Measurements from ENCODE around the gene MAGI1.

Gene MAGI1

DNA sequence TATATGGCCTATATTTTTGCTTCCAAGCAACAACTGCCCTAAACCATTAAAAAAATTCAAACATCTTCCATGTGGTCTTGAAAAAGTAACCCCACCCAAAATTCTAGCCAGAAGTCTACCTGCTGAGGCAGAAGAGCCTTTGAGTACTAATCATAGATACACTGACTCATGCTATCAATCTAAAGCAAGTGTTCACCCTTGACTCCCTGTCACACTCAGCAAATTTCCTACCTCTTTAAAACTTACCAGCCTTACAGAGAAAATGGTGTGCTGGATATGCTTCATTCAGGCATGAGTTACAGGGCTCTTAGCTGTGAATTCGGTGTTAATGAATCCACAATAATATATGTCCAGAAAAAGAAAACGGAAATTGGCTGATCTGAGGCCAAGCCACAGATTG is 373.8 kb downstream of the MAGI1 start:
- DNase-seq (ENCODE audit: low spot score) = no peak

DNA sequence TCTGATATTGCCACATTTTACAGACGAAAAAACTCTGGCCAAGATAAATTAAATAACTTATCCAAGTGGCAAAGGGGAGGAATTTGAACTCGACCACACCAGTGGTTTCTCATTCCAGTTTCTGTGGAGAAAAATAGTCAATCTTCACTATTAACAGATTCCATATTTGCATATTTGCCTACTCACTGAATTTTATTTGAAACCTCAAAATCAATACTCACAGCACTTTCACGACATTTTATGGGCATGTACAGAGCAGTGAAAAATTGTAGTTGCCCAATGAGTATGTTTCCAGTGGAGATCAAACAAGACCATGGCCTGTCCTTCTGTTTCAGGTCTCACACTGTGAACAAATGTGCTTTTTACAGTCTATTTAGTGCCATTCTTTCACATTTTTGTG is 374.3 kb downstream of the MAGI1 start:
- no peak for DNase-seq (ENCODE audit: low spot score)

DNA sequence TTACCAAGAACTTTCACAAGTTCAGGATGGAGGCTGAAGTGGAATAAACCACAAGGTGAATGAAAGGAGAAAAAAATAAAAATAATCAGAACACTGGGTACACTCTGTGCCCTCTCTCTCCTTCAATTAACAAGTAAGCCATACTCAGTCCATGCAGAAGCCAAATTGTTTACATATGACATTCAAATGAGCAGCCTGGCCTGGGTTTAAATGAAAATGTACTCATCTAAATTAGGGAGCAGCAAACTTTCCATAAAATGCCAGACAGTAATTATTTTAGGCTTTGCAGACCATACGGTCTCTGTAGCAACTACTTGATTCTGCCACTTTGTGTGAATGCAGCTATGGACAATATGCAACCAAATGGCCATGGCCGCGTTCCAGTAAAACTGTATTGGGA is 376.6 kb downstream of the MAGI1 start:
- DNase-seq (ENCODE audit: low spot score) = no peak

DNA sequence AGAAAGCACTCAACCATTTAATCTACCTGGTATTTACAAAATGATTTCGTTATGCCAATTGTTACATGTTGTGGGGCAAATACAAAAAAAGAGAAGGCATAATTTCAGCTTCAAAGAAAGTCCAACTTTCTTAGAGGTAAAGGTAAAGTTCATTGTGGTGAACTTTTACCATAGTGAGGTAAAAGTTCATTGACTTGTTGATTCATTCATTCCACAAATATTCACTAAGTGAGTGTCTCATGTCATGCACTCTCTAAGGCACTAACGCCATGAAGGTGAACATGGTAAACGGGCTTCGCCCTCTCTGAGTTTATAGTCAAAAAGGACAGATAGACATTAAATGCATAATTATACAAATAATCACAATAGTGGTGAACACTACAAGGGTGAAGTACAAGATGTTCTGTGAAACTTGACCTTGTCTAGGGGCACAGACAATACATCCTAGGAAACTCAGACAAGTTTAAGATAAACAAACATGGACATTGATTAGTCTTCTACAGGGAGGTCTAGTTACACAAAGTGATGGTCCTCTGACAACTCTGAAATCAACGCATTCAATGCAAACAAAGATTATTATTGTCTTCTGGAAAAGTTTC is 378.6 kb downstream of the MAGI1 start:
- DNase-seq (ENCODE audit: low spot score) = no peak

DNA sequence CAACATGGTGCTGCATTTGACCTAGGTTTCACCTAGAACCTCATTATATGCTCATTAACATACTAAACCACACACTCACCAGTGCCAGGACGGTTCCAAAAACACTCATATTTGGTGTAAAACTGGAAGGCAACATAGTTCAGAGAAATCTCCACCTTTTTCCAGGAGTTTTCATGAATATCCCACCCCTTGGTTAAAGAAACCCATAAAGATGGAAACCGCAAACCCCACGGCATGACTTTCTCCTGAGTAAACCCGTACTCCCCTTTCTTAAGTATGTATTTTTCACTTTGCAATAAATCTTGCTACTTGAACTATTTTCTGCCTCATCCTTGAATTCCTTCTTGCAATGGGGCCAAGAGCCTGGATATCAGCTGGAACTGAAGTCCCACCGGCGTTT is 379.3 kb downstream of the MAGI1 start:
- no peak for DNase-seq (ENCODE audit: low spot score)

DNA sequence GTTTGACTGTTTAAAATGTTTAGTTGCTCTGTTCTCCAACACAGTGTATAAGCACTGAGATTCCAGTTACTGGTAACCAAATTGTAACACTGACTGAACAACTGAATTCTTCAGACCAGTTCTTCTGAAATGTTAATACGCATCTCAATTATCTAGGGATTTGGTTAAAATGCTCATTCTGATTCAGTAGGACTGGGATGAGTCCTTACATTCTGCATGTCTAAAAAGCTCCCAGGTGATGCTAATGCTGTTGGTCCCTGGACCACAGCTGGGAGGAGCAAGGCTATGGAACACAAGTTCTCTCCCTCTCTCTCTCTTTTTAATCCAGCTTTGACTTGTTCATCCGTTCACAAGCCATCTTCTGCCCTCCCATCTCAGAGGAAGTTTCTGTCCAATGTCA is 380.3 kb downstream of the MAGI1 start:
- DNase-seq (ENCODE audit: low spot score) = no peak

DNA sequence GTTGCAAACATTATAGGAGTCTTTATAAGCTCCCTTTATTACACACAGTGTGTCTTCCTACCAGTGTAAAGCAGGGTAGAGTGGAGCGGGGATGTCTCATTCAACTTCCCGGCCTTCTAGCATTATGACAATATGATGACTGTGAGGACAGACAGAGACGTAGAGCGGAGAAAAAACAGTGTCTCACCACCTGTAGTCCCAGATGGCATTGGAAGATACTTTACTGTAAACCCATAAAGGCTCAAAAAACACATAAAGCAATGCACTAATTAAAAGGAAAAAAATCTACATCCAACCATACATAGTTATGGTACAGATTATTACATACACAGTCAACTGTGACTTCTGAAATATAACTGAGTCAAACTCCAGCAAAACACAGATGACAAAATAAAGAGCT is 383.7 kb downstream of the MAGI1 start:
- DNase-seq (ENCODE audit: low spot score) = no peak

DNA sequence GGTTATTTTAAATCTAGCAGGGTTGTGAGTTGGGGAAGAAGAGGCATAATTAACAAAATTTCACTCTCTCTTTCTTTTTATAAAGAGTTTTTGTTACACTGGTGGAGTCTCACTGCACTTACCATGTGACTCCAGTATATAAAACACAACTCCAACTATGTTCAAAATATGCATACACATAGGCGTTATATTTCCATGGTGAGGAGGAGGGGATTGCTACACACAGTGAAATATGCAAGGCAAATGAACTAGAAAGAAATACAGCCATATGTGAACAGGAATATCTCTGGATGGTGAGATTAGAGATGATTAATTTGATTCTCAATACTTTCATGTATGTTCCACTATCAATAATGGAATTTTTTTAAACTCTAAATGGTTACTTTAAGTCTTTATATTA is 385.0 kb downstream of the MAGI1 start:
- DNase-seq (ENCODE audit: low spot score) = no peak

DNA sequence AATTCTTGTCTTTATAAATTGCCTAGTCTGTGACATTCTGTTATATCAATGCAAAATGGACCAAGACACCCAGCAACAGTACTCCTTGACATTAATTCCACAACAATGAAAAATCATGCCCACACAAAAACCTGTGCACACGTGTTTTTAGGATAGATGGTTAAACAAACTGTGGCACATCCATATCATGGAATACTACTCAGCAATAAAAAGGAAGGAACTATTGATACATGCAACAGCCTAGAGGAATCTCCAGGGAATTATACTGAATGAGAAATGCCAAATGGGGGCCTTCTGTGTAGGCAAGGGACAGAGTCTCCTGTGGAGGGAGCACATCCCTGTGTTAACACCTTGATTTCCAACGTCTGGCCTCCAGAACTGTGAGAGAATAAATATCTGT is 388.5 kb downstream of the MAGI1 start:
- DNase-seq (ENCODE audit: low spot score) = no peak

DNA sequence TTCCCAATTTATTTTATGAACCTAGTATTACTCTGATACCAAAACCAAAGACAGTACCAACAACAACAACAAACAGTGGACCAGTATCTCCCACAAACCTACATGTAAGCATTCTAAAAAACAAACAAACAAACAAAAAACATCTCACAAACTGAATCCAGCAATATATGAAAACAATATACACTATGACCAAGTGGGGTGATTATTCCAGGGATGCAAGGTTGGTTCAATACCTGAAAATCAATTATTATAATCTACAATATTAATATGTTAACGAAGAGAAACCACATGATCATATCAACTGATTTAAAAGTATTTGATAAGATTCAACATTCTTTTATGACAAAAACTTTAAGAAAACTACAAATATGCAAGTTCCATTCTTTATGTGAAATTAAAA is 391.3 kb downstream of the MAGI1 start:
- DNase-seq (ENCODE audit: low spot score) = no peak

DNA sequence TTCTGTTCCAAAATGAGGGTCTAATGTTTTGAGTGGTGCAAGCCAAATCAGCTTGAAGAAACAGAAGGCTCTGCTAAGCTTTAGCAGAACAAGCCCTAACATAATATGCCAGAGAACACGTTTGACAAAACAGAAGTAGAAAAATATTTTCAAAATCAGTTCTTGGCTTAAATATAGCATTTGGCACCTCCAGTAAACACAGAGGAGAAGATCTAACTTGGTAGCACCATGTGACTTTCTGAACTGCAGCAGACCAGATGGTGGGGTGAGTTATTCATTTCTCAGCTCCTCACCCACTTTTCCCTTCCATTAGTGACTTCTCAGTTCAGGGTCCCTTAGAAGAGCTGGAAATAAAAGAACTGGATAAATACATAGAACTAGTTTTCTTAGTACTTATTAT is 395.8 kb downstream of the MAGI1 start:
- DNase-seq (ENCODE audit: low spot score) = no peak

DNA sequence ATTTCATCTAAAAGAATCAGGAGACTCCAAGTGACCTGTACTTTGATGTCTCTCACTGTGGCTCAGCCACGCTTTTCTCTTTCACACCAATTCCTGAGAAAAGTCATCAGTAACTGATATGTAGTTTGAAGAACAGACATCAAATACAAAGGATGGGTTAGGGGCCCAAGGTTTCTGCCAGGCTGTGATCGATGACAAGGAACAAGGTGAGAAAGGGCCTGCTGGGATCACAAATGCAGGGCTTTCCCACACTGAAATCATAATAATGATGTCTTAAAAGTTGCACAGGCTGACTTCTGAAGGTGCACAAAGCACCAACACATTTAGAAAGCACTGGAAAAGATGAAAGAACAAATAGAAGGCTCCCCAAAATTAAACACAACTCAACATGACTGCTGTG is 396.9 kb downstream of the MAGI1 start:
- DNase-seq (ENCODE audit: low spot score) = no peak

DNA sequence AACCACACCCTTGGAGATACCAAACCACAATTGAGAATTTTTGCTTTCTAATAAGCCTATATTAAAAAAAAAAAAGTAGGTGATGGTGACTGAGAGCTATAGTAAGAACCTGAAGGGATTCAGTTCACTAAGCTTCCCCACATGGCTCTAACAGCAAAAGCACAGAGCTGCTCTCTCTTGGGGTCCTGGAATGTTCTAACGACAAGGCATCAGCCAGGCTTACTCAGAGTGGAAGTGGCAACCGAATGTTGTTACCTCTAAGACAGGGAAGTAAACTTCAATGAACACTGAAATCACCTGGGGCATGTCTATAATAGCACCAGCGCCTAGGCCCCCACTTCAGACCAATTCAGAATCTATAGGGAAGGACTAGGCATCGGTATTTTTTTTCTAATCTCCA is 397.7 kb downstream of the MAGI1 start:
- DNase-seq (ENCODE audit: low spot score) = no peak

DNA sequence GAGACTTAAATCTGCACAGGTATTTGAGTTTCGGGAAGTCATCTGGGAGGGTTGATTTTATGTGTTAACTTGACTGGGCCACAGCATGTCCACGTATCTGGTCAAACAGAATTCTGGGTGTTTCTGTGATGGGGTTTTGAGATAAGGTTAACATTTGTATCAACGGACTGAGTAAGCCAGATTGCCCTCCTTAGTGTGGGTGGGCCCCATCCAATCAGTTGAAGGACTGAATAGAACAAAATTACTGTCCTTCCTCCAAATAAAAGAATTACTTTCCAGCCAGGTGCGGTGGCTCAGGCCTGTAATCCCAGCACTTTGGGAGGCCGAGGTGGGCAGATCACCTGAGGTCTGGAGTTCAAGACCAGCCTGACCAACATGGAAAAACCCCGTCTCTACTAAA is 399.3 kb downstream of the MAGI1 start:
- no peak for DNase-seq (ENCODE audit: low spot score)

DNA sequence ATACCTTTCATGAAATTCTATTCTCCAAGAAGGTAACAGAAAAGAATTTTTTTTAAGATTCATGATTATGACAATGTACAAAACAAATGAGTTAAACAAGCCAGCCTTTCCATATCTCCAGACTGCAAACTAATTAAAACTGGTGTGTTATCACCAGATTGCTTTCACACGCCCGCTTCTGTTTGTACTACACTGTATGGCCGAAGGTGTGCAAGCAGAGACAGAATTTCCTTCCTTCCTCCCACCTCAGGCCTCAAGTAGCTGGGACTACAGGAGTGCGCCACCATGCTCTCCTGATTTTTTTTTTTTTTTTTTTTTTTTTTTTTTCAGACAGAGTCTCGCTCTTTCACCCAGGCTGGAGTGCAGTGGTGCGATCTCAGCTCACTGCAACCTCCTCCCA is 400.4 kb downstream of the MAGI1 start:
- DNase-seq (ENCODE audit: low spot score) = no peak

DNA sequence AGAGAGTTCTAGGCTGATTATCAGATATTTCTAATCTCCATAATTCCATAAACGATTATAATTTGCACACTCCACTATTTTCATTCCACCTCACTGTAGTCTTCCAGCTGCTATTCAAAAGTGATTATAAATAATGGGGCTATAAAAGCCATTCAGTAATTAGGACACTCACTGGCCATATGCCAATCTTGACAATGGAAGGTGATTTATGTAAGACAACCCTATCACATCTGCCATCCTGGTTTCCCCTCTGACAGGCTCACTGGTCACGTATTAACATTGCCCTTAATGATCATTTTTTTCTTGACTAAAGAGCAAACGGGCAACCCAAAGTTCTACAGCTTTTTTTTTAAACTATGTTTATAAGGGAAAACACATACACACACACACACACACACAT is 402.4 kb downstream of the MAGI1 start:
- DNase-seq (ENCODE audit: low spot score) = no peak

DNA sequence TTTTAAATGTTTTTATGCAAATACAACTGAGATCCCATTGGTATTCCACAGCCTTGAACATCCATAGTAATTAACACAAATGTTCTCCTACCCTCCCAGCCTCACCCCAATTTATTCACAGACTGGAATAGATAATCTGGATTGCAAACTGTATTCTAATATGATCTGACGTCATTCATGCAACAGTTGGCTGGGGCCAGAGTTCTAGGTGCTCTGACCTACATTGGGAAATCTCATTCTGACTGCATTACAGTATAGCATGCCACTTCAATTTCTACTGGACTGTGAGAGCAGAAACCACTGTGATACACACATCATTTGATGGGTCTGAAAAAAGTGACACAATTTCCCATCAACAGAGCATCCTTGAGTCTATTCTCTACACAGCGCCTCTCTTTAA is 403.1 kb downstream of the MAGI1 start:
- DNase-seq (ENCODE audit: low spot score) = no peak

DNA sequence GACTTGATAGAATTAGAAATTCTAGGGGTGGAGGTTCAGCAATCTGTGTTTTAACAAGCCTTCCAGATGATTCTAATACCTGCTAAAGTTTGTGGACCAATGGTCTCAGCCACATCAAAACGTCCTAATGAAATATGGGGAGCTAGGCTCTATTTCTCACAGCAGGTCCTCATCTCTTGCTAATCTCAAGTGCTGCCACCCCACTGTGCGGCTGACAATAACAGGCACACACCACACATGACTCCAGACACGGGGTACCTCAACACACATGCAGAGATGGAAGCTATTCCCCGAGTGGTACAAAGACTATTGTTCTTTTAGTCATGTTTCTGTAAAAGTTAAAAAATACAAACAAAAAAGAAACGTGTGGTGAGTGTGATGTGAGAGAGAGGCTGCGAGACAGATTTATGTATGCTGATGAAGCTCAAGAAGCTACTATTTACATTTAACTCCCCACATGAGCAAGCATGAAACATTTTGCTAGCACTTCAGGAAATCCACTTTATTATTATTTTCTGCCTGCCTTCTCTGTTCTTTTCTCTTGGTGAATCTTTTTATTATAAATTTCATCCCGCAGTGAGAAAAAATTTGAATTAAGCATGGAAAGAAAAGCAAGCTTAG is 405.6 kb downstream of the MAGI1 start:
- no peak for DNase-seq (ENCODE audit: low spot score)

DNA sequence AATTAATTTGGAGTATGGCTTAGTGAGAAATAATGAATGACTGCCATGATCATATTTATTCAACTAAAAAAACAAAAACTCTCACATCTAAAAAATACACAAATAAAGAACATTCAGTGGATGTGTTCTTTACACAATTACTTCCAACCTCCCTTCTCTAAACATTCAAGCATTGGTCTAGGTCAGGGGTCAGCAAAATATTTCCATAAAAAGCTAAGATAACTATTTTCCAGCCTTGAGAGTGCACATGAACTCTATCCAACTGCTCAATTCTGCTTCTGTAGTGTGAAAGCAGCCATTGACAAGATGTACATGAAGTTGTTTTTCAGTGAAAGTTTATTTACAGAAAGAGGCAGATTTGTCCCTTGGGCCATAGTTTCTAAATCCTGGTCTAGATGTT is 406.3 kb downstream of the MAGI1 start:
- DNase-seq (ENCODE audit: low spot score) = no peak

DNA sequence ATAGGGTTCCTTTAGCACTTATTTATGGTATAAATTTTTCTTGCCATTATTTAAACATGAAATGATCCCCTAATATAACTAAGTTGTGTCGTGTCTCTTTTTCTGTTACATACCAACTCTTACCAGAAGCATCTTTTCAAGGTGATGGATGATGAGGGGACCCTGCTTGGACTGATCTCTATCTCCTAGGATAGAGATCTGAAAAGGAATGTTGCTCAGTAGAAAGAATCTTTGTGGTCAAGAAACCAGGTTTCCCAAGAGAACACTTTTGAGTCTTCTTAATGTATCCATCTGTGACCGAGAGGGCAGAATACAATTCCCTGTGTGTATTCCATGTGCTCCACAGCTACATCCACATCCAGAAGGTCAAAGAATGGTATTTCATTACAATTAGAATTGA is 409.7 kb downstream of the MAGI1 start:
- DNase-seq (ENCODE audit: low spot score) = no peak

DNA sequence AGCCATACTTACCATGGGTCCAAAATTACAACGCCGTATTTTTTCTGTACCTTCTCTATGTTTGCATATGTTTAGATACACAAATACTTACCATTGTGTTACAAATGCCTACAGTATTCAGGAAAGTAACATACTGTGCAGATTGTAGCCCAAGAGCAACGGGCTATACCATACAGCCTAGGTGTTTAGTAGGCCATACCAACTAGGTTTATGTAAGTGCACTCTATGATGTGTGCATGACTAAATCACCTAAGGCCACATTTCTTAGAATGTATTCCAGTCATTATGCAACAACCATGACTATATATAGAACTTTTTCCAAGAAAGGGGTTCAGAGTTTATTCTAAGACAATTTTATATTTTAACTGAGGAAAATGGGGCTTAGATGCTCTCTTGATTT is 411.7 kb downstream of the MAGI1 start:
- no peak for DNase-seq (ENCODE audit: low spot score)

DNA sequence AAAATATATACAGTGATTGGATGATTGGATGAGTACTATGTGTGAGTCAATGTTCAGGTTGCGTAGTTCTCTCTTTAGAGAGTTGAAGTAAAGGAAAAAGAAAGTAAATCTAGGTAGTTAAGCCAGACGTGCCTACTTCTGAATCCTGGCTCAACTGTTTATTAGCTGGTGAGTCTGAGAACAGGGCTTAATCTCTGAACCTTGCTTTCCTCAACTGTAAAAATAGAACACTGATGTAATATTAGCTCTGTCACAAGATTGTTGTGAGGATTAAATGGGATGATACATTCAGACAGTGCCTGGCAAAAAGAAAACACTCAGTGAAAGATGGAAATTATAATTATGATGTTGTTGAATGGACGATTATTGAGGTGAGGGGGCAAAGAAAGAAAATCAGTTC is 413.4 kb downstream of the MAGI1 start:
- no peak for DNase-seq (ENCODE audit: low spot score)

DNA sequence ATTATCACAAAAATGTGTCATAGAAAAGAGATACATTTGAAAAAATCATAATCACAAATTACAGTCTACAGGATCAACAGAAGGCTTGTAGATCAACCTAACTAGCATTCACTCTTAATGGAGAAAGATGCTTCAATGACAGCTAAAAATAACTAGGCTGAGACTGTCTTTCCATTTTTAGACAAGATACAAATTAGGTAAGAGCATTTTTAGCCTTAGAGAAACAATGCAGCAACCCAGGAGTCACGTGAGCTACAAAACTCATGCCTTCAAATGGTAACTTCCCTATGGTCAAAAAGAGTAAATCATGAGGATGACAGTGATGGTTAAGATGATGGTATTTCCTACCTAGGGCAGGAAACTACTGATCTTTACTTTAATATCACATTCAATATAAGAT is 415.4 kb downstream of the MAGI1 start:
- no peak for DNase-seq (ENCODE audit: low spot score)

DNA sequence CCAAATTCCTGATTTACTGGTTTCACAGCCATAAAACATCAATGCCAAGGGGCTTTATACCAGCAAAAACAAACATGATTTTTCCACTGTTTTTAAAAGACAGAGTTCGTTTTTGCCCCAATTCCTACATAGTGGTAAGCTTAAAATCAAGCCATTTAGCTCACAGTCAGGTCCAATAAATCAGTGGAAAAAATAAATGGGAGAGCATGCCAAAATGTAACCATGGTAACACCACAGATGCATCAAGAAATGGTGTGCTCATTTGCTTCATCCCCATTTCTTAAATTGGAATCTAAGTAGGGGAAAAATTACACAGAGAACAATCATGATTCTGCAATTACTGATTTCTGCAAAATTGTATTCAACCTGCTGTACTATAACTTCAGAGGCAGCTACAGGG is 418.8 kb downstream of the MAGI1 start:
- no peak for DNase-seq (ENCODE audit: low spot score)

DNA sequence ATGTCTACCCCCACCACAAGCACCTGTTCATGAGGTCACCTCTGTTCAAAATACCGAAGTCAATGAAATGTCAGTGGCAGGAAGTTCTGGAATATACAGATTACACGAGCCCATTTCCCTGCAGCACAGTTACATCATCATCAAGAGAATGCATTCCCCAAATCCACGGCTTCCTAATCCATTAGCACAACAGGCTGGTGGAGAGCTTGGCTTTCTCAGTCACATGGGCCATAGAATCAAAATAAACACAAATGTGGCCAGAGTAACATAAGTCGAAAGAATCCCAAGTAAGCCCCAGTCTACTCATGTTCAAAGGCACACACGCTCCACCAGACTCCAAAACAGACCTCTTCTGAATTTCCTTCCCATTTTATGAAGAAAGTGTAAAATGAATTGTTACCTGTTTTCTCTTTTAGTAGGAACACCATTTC is 419.3 kb downstream of the MAGI1 start:
- no peak for DNase-seq (ENCODE audit: low spot score)

Data from hematopoietic multipotent progenitor cell treated with erythropoietin and hydrocortisone succinate and interleukin-3 and kit ligand, for 17 days (in vitro differentiated cells).